Measurements from ENCODE around the gene TBP.

DNA sequence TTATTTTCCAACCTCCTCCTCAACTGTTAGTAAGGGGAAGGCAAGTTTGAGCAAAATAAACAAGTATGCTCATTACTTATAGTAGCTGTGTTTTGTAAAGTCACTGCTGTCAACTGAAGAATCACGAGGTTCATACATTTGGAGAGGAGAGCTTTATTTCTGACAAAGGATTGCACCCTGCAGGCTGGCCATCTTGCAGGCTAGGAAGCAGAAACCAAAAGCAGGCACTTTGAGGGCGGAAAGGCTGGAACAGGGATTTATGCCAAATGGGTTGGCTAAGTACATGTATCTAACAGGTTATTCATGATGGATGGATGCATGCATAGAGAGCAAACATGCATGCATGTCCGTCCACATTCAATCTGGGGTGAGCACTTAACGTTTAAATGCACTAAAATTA is 47.7 kb upstream of the TBP start:
- TF ChIP-seq, protein P1, sequence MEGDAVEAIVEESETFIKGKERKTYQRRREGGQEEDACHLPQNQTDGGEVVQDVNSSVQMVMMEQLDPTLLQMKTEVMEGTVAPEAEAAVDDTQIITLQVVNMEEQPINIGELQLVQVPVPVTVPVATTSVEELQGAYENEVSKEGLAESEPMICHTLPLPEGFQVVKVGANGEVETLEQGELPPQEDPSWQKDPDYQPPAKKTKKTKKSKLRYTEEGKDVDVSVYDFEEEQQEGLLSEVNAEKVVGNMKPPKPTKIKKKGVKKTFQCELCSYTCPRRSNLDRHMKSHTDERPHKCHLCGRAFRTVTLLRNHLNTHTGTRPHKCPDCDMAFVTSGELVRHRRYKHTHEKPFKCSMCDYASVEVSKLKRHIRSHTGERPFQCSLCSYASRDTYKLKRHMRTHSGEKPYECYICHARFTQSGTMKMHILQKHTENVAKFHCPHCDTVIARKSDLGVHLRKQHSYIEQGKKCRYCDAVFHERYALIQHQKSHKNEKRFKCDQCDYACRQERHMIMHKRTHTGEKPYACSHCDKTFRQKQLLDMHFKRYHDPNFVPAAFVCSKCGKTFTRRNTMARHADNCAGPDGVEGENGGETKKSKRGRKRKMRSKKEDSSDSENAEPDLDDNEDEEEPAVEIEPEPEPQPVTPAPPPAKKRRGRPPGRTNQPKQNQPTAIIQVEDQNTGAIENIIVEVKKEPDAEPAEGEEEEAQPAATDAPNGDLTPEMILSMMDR (IDR thresholded peaks at IDR 0.05) = no peak
- TF ChIP-seq POLR2A (IDR thresholded peaks at IDR 0.05) = no peak

Data from heart left ventricle (tissue), 13 donors.